BLaER1 treated with 17β-estradiol and CSF1 and Interleukin-3, amounts not matched to agents 10 nM and 100 nM (cell line): ENCODE data around the gene SYNDIG1.
A peak's percentile ranks its signal among the peaks of the same experiment; 100 is the strongest.
"Not testable (repeated sequence)": the region's sequence is repeated elsewhere in the genome, so short reads cannot be mapped to it uniquely, and the experiment has no call there.

Source experiments
- H3K27ac ChIP-seq, 11 experiments: shearing (Covaris generic); formaldehyde crosslinking; 2 replicates each; pipeline ENCODE4 v1.8.1; 2022
- H3K27me3 ChIP-seq, 11 experiments: shearing (Covaris generic); formaldehyde crosslinking; 2 replicates each; pipeline ENCODE4 v1.8.1; 2022
- H3K36me3 ChIP-seq, 11 experiments: shearing (Covaris generic); formaldehyde crosslinking; 2 replicates each; pipeline ENCODE4 v1.8.1; 2022
- H3K4me1 ChIP-seq, 10 experiments: shearing (Covaris generic); formaldehyde crosslinking; 2 replicates each; pipeline ENCODE4 v1.8.1; 2022
- H3K4me2 ChIP-seq, 11 experiments: shearing (Covaris generic); formaldehyde crosslinking; 2 replicates each; pipeline ENCODE4 v1.8.1; 2022
- H3K4me3 ChIP-seq, 10 experiments: shearing (Covaris generic); formaldehyde crosslinking; 2 replicates each; pipeline ENCODE4 v1.8.1; 2022
- H3K9ac ChIP-seq, 11 experiments: shearing (Covaris generic); formaldehyde crosslinking; 2 replicates each; pipeline ENCODE4 v1.8.1; 2022
- H3K9me3 ChIP-seq, 11 experiments: shearing (Covaris generic); formaldehyde crosslinking; replicated peaks in 1 of 11; 2 replicates each; pipeline ENCODE4 v1.8.1; 2022
- H4K20me1 ChIP-seq, 11 experiments: shearing (Covaris generic); formaldehyde crosslinking; 2 replicates each; pipeline ENCODE4 v1.8.1; 2022
- Cebpa-rat ChIP-seq, 11 experiments: shearing (Covaris generic); IDR thresholded peaks; 2 replicates each; pipeline ENCODE4 v1.8.1; 2022

Gene SYNDIG1

GRCh38 chr20:24503352-24503931 lies 34.0 kb downstream of the SYNDIG1 start:
- H3K4me2 ChIP-seq, result peak overlapping the region in 3 of 11 experiments; percentile 24 to 35 (median 27); a peak in 3 of 22 replicates
- no peak overlapping the region for H3K4me3 ChIP-seq
- H3K9me3 ChIP-seq, result no peaks in the 10 kb centered on the region
- no peak overlapping the region for H3K9ac ChIP-seq
- H3K27ac ChIP-seq, result no peak overlapping the region
- no peaks in the 10 kb centered on the region for H4K20me1 ChIP-seq
- H3K4me1 ChIP-seq, result peaks cover 0 to 15% (median 7%) of the 10 kb centered on the region in 10 experiments; a peak in 10 of 20 replicates
- H3K27me3 ChIP-seq, result no peaks in the 10 kb centered on the region
- no peak for TF ChIP-seq Cebpa-rat (IDR thresholded peaks at IDR 0.05)
- H3K36me3 ChIP-seq, result no peaks in the 10 kb centered on the region

GRCh38 chr20:24504331-24505285 lies 35.2 kb downstream of the SYNDIG1 start:
- Histone ChIP-seq H3K4me3 (no peak overlapping the region), H3K36me3 (no peaks in the 10 kb centered on the region), H3K27me3 (no peaks in the 10 kb centered on the region), H3K4me2 (no peak overlapping the region), H3K27ac (no peak overlapping the region), H3K9ac (no peak overlapping the region), H3K4me1 (peaks cover 0 to 15% (median 7%) of the 10 kb centered on the region in 10 experiments; a peak in 10 of 20 replicates), H3K9me3 (no peaks in the 10 kb centered on the region), H4K20me1 (no peaks in the 10 kb centered on the region)
- TF ChIP-seq Cebpa-rat (IDR thresholded peaks at IDR 0.05), result no peak

DNA sequence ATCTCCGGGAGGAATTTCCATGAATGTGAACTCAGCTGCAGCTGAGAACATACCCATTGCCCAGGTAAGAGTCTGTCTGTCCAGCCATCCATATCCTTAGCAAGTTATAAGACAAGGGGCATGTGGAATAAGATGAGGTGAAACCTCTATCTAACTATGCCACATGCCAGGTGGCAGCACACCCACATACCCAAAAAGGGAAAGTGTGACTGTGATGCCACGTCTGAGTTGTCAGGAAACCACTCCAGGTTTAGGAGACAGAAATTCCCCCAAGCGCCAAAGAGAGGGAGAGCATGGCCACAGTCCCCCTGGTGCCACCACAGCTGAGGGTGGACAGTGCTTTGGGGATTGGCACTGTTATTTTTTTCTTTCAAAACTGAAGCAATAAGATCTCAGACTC lies 36.7 kb downstream of the SYNDIG1 start:
- H3K9me3 ChIP-seq, result no peaks in the 10 kb centered on the region
- no peak overlapping the region for H3K4me3 ChIP-seq
- no peaks in the 10 kb centered on the region for H3K36me3 ChIP-seq
- no peak for TF ChIP-seq Cebpa-rat (IDR thresholded peaks at IDR 0.05)
- peaks cover 0 to 15% (median 7%) of the 10 kb centered on the region in 10 experiments; a peak in 10 of 20 replicates for H3K4me1 ChIP-seq
- no peaks in the 10 kb centered on the region for H4K20me1 ChIP-seq
- no peak overlapping the region for H3K27ac ChIP-seq
- H3K27me3 ChIP-seq, result no peaks in the 10 kb centered on the region
- no peak overlapping the region for H3K4me2 ChIP-seq
- no peak overlapping the region for H3K9ac ChIP-seq

DNA sequence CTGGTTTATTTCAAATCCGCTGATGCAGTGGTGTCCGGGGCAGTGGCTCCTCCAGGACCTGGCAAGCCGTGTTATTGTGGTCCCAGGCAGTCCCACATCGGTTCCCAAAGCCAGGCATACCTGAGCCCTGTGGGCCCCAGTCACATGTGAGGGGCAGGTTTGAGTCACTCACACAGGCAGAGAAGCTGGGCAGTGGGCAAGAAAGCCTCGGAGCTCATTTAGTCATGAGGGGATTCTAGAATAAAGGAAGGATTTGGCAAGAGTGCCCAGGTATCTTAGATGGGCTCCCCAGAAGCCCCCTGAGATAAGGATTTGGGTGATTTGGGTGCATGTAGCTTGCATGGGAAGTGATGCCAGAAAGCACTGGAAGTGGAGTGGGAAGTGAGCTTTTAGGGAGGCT lies 37.3 kb downstream of the SYNDIG1 start:
- no peak for TF ChIP-seq Cebpa-rat (IDR thresholded peaks at IDR 0.05)
- no peak overlapping the region for H3K27ac ChIP-seq
- no peak overlapping the region for H3K4me3 ChIP-seq
- no peaks in the 10 kb centered on the region for H3K36me3 ChIP-seq
- H3K4me1 ChIP-seq, result peaks cover 0 to 15% (median 7%) of the 10 kb centered on the region in 10 experiments; a peak in 10 of 20 replicates
- no peaks in the 10 kb centered on the region for H4K20me1 ChIP-seq
- H3K27me3 ChIP-seq, result no peaks in the 10 kb centered on the region
- H3K9me3 ChIP-seq, result no peaks in the 10 kb centered on the region
- H3K4me2 ChIP-seq, result no peak overlapping the region
- no peak overlapping the region for H3K9ac ChIP-seq

- Histone ChIP-seq H3K27ac (no peak overlapping the region), H3K27me3 (no peaks in the 10 kb centered on the region), H4K20me1 (no peaks in the 10 kb centered on the region), H3K9ac (no peak overlapping the region), H3K4me2 (no peak overlapping the region), H3K4me3 (no peak overlapping the region), H3K36me3 (no peaks in the 10 kb centered on the region), H3K4me1 (peaks cover 0 to 13% (median 4%) of the 10 kb centered on the region in 10 experiments; a peak in 10 of 20 replicates), H3K9me3 (0 out of 22 replicates have a peak, but pooled peaks cover 0 to 2% (median 0%) of the 10 kb centered on the region in 11 experiments)
- TF ChIP-seq Cebpa-rat (IDR thresholded peaks at IDR 0.05), result no peak
Measured at GRCh38 chr20:24507182-24507853, 37.9 kb downstream of the SYNDIG1 start.

GRCh38 chr20:24512441-24512840 lies 43.0 kb downstream of the SYNDIG1 start:
- H4K20me1 ChIP-seq, H3K4me3 ChIP-seq, H3K27me3 ChIP-seq, H3K4me2 ChIP-seq, H3K9ac ChIP-seq, H3K9me3 ChIP-seq, H3K36me3 ChIP-seq, H3K4me1 ChIP-seq, H3K27ac ChIP-seq: not testable (repeated sequence)

- H3K4me3 ChIP-seq, result no peak overlapping the region
- TF ChIP-seq Cebpa-rat (IDR thresholded peaks at IDR 0.05), result no peak
- no peaks in the 10 kb centered on the region for H3K4me1 ChIP-seq
- no peak overlapping the region for H3K27ac ChIP-seq
- no peaks in the 10 kb centered on the region for H3K36me3 ChIP-seq
- H3K27me3 ChIP-seq, result no peaks in the 10 kb centered on the region
- 0 out of 22 replicates have a peak, but pooled peaks cover 0 to 6% (median 0%) of the 10 kb centered on the region in 11 experiments for H3K9me3 ChIP-seq
- no peak overlapping the region for H3K4me2 ChIP-seq
- no peaks in the 10 kb centered on the region for H4K20me1 ChIP-seq
- H3K9ac ChIP-seq, result no peak overlapping the region
Measured at GRCh38 chr20:24518515-24518914, 49.1 kb downstream of the SYNDIG1 start.

GRCh38 chr20:24519476-24519875 lies 50.0 kb downstream of the SYNDIG1 start:
- H3K4me1 ChIP-seq, result no peaks in the 10 kb centered on the region
- no peak overlapping the region for H3K4me3 ChIP-seq
- H3K27me3 ChIP-seq, result no peaks in the 10 kb centered on the region
- no peak overlapping the region for H3K27ac ChIP-seq
- H4K20me1 ChIP-seq, result no peaks in the 10 kb centered on the region
- H3K4me2 ChIP-seq, result no peak overlapping the region
- no peak for TF ChIP-seq Cebpa-rat (IDR thresholded peaks at IDR 0.05)
- H3K36me3 ChIP-seq, result no peaks in the 10 kb centered on the region
- H3K9ac ChIP-seq, result no peak overlapping the region
- H3K9me3 ChIP-seq, result 0 out of 22 replicates have a peak, but pooled peaks cover 0 to 6% (median 0%) of the 10 kb centered on the region in 11 experiments

- Histone ChIP-seq H3K9ac (no peak overlapping the region), H3K4me1 (no peaks in the 10 kb centered on the region), H3K27me3 (no peaks in the 10 kb centered on the region), H3K4me2 (no peak overlapping the region), H3K27ac (no peak overlapping the region), H4K20me1 (no peaks in the 10 kb centered on the region), H3K9me3 (0 out of 22 replicates have a peak, but pooled peaks cover 0 to 6% (median 0%) of the 10 kb centered on the region in 11 experiments), H3K36me3 (no peaks in the 10 kb centered on the region), H3K4me3 (no peak overlapping the region)
- no peak for TF ChIP-seq Cebpa-rat (IDR thresholded peaks at IDR 0.05)
Measured at GRCh38 chr20:24521032-24521431, 51.6 kb downstream of the SYNDIG1 start.
